Chondrocyte (in vitro differentiated cells): ENCODE results near the gene ZNF808. TPM values are rescaled to one million over a fixed set of nuclear protein-coding genes. Genes with fewer than 3 reads are reported as not detected.
"Not testable (repeated sequence)": the region's sequence is repeated elsewhere in the genome, so short reads cannot be mapped to it uniquely, and the experiment has no call there.

Source experiments
- DNase-seq: peaks from one replicate; pipeline ENCODE4 v3.0.0; 2021; ENCODE audit warnings: mixed read lengths, low spot score
- H3K27ac Mint-ChIP-seq: one replicate; pipeline ENCODE4 v1.8.0; 2021; ENCODE audit warnings: mild to moderate bottlenecking, moderate library complexity, mixed read lengths; ENCODE audit not compliant: unreplicated experiment
- H3K27me3 Mint-ChIP-seq: 2 replicates; pipeline ENCODE4 v1.8.0; 2021; ENCODE audit warnings: low read depth, mixed read lengths
- H3K36me3 Mint-ChIP-seq: 2 replicates; pipeline ENCODE4 v1.8.0; 2021; ENCODE audit warnings: low read depth, mixed read lengths
- H3K4me1 Mint-ChIP-seq: 2 replicates; pipeline ENCODE4 v1.8.0; 2021; ENCODE audit warnings: low read depth, mild to moderate bottlenecking, mixed read lengths
- H3K4me3 Mint-ChIP-seq: one replicate; pipeline ENCODE4 v1.8.0; 2021; ENCODE audit warnings: mild to moderate bottlenecking, moderate library complexity, mixed read lengths; ENCODE audit not compliant: unreplicated experiment
- H3K9me3 Mint-ChIP-seq: 2 replicates; pipeline ENCODE4 v1.8.0; 2021; ENCODE audit warnings: low read depth, mixed read lengths
- total RNA-seq: library from RNA; stranded (reverse); gene quantifications from 3 replicates; pipeline ENCODE4 v1.2.1, GENCODE V29; 2021
- TF ChIP-seq, protein P1 (sequence below): fragments of 200-600 bp; sonication (generic); IDR thresholded peaks from 2 replicates; pipeline ENCODE4 v1.5.0; 2021; ENCODE audit warnings: antibody characterized with exemption, mild to moderate bottlenecking, moderate library complexity

The ZNF808 gene
- total RNA-seq, 1 donor from 2014 or later: 19.1 TPM

DNA sequence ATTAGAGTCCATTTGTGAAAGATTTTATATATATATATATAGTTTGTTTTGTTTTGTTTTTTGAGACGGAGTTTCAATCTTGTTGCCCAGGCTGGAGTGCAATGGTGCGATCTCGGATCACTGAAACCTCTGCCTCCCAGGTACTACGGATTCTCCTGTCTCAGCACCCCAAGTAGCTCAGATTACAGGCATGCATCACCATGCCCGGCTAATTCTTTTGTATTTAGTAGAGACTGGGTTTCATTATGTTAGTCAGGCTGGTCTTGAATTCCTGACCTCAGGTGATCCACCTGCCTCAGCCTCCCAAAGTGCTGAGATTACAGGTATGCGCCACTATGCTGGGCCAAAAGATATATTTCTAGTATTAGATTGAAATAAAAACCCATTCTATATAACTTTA lies 38.7 kb downstream of the ZNF808 start:
- Mint-ChIP-seq H3K9me3 (peaks cover 25% of the 10 kb centered on the region), H3K4me3 (no peak overlapping the region), H3K36me3 (peaks cover 25% of the 10 kb centered on the region), H3K27me3 (no peaks in the 10 kb centered on the region), H3K4me1 (peaks cover 22% of the 10 kb centered on the region), H3K27ac (no peak overlapping the region)
- DNase-seq: no peak
- TF ChIP-seq, protein P1, sequence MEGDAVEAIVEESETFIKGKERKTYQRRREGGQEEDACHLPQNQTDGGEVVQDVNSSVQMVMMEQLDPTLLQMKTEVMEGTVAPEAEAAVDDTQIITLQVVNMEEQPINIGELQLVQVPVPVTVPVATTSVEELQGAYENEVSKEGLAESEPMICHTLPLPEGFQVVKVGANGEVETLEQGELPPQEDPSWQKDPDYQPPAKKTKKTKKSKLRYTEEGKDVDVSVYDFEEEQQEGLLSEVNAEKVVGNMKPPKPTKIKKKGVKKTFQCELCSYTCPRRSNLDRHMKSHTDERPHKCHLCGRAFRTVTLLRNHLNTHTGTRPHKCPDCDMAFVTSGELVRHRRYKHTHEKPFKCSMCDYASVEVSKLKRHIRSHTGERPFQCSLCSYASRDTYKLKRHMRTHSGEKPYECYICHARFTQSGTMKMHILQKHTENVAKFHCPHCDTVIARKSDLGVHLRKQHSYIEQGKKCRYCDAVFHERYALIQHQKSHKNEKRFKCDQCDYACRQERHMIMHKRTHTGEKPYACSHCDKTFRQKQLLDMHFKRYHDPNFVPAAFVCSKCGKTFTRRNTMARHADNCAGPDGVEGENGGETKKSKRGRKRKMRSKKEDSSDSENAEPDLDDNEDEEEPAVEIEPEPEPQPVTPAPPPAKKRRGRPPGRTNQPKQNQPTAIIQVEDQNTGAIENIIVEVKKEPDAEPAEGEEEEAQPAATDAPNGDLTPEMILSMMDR: no peak

DNA sequence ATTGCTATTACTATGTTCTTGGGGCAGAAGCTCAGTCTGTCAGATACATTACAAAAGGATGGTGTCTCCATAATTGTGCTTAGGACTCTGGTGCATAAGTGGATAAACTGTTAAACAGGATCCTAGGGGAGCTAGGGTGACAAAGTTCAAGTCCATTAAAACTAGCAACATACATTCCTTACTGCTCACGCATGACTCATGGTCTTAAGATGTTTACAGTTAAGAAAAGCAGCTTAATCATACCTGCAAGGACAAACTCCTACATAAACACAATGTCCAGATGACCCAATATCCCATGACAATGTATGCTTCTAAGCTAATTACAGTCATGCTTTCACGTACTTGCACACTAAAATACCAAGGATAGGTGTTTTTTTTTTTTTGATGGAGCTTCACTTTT lies 39.1 kb downstream of the ZNF808 start:
- peaks cover 25% of the 10 kb centered on the region for H3K4me1 Mint-ChIP-seq
- H3K9me3 Mint-ChIP-seq: peaks cover 22% of the 10 kb centered on the region
- H3K4me3 Mint-ChIP-seq: no peak overlapping the region
- H3K36me3 Mint-ChIP-seq: peaks cover 23% of the 10 kb centered on the region
- DNase-seq: no peak
- TF ChIP-seq, protein P1: no peak
- no peaks in the 10 kb centered on the region for H3K27me3 Mint-ChIP-seq
- no peak overlapping the region for H3K27ac Mint-ChIP-seq

DNA sequence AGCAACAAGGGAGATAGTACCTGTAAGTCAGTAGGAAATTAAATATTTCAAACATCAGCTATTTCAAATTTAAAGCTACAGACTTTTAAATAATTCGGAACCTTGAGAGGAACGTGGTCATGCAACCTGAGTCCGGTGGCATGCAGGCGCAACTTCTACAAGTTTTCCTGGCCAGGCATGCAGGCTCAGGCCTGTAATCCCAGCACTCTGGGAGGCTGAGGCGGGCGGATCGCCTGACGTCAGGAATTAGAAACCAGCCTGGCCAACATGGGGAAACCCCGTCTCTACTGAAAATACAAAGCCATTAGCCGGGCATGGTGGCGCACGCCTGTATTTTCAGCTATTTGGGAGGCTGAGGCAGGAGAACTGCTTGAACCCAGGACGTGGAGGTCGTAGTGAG lies 40.5 kb downstream of the ZNF808 start:
- Mint-ChIP-seq H3K9me3 (peaks cover 17% of the 10 kb centered on the region), H3K27me3 (no peaks in the 10 kb centered on the region), H3K4me1 (peaks cover 25% of the 10 kb centered on the region), H3K27ac (no peak overlapping the region), H3K36me3 (peaks cover 22% of the 10 kb centered on the region), H3K4me3 (no peak overlapping the region)
- TF ChIP-seq, protein P1: no peak
- DNase-seq: no peak

GRCh38 chr19:52569638-52569999 lies 42.2 kb downstream of the ZNF808 start:
- not testable (repeated sequence) for DNase-seq, H3K9me3 Mint-ChIP-seq
- peaks cover 25% of the 10 kb centered on the region for H3K4me1 Mint-ChIP-seq

GRCh38 chr19:52570000-52570861 lies 42.8 kb downstream of the ZNF808 start, which contains the start of gene ZNF701:
ZNF701 (plus strand) TSS chr19:52570287; CDS start chr19:52574148, 3,861 bp downstream.
- Mint-ChIP-seq H3K9me3 (peaks cover 6% of the 10 kb centered on the region), H3K27ac (peak within 1 kb of the TSS; percentile 99), H3K36me3 (peaks cover 26% of the 10 kb centered on the region), H3K4me3 (peak within 1 kb of the TSS; percentile 96), H3K4me1 (peaks cover 25% of the 10 kb centered on the region), H3K27me3 (no peaks in the 10 kb centered on the region)
- DNase-seq: peak; percentile 98
- TF ChIP-seq, protein P1: peak; percentile 67

More at GRCh38 chr19:52569638-52569999, 42.2 kb downstream of the ZNF808 start:
- Mint-ChIP-seq H3K27ac (peak overlapping the region; percentile 99), H3K4me3 (peak overlapping the region; percentile 96), H3K36me3 (peaks cover 28% of the 10 kb centered on the region)
- not testable (repeated sequence) for H3K27me3 Mint-ChIP-seq
